ENCODE results near the gene ST6GALNAC4.

The ST6GALNAC4 gene

DNA sequence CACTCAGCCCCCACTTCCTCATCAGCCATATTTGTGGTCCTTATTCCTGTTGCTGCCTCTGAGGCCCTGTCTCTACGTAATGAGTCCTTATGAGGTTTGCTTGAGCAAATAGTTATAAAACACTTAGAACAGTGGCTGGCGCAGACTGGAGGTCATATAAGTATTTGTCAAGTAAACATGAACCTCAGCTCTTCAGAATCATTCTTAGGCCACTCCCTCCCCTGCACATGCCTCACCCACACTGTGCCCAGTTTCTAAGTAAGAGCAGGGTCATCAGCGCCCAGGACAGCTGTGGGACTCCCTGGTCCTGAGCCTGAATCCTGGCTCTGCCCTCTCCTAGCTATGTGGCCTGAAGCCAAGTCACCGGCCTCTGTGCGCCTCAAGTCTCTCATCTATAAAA lies 4.0 kb downstream of the ST6GALNAC4 start:
- H3K4me3 ChIP-seq (ENCODE audit: low read depth, low read length): no peak overlapping the region
- TF ChIP-seq, protein P1, sequence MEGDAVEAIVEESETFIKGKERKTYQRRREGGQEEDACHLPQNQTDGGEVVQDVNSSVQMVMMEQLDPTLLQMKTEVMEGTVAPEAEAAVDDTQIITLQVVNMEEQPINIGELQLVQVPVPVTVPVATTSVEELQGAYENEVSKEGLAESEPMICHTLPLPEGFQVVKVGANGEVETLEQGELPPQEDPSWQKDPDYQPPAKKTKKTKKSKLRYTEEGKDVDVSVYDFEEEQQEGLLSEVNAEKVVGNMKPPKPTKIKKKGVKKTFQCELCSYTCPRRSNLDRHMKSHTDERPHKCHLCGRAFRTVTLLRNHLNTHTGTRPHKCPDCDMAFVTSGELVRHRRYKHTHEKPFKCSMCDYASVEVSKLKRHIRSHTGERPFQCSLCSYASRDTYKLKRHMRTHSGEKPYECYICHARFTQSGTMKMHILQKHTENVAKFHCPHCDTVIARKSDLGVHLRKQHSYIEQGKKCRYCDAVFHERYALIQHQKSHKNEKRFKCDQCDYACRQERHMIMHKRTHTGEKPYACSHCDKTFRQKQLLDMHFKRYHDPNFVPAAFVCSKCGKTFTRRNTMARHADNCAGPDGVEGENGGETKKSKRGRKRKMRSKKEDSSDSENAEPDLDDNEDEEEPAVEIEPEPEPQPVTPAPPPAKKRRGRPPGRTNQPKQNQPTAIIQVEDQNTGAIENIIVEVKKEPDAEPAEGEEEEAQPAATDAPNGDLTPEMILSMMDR (IDR thresholded peaks at IDR 0.05; ENCODE audit: borderline replicate concordance, insufficient read depth, low read depth, low read length): no peak

DNA sequence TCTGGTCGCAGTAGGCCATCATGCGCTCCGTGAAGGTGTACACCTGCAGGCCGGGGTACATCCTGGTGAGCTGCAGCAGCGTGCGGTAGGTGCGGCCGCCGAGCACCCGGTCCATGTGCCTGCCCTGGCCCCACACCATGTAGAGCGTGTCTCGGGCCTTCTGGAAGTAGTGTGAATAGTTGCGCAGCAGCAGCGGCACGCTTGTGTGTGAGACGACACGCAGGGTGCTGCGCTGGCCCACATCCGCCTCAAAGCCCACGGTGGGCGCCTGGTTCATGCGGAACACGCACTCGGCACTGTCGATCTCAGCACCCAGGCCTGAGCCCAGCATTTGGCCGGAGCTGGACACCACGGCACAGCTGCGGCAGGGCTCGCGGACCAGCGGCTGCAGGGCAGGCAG lies 4.5 kb downstream of the ST6GALNAC4 start:
- no peak overlapping the region for H3K4me3 ChIP-seq (ENCODE audit: low read depth, low read length)
- TF ChIP-seq, protein P1 (IDR thresholded peaks at IDR 0.05; ENCODE audit: borderline replicate concordance, insufficient read depth, low read depth, low read length): no peak

DNA sequence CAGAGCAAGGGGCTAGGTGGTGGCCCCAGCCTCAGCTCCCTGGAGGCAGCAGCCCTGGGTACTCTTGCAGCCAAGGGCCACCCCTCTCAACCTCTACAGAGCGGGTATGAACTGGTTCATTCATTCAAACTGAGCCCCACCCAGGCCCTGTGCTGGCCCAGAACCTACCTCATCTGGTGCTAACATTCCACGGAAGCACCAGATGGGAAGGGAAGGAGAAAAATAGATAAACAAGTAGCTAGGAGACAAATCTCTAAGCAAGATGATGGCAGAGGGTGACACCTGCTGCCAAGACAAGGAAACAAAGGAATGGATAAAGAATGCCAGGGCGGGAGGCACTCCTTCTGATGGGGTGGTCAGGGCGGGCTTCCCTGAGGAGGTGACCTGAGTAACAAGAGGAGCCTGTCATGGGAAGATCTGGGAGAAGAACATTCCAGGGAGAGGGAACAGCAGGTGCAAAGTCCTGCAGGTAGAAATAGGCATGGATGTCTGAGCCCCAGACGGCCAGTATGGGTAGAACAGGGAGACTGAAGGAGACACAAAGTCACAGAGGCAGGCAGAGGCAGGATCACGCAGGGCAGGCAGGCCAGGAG lies 6.1 kb downstream of the ST6GALNAC4 start:
- H3K4me3 ChIP-seq (ENCODE audit: low read depth, low read length): no peak overlapping the region
- TF ChIP-seq, protein P1 (IDR thresholded peaks at IDR 0.05; ENCODE audit: borderline replicate concordance, insufficient read depth, low read depth, low read length): no peak

DNA sequence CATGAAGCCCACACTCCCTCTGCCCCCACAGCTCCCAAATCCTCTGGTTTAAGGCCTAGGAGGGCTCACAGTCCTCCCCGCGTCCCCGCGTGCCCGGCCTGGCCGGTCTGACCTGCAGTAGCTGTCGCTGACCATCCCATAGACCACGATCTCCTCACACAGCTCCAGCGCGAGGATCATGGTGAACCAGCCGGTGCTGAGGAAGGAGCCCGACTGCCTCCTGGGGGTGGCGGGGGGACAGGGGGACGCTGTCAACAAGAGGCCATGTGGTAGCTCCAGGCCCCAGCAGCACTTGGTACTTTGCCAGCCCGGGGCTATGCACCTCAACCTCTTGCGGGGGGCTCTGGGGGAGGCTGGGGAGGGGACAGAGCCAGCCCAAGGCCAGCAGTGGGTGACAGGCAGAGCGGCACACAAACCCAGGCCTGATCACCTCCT lies 7.0 kb downstream of the ST6GALNAC4 start:
- no peak overlapping the region for H3K4me3 ChIP-seq (ENCODE audit: low read depth, low read length)
- TF ChIP-seq, protein P1 (IDR thresholded peaks at IDR 0.05; ENCODE audit: borderline replicate concordance, insufficient read depth, low read depth, low read length): no peak

DNA sequence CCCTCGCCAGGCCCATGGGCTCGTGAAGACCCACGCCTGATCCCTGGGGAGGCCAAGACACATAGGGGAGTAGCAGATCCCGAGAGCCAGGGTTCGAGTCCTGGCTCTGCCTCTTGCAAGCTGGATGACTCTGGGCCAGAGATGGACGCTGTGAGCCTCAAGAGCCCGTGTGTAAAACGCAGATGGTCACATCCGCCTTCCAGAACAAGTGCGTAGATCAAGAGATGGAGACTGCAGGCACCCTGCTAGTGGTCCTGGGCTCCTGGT lies 8.2 kb downstream of the ST6GALNAC4 start:
- TF ChIP-seq, protein P1 (IDR thresholded peaks at IDR 0.05; ENCODE audit: borderline replicate concordance, insufficient read depth, low read depth, low read length): no peak
- H3K4me3 ChIP-seq (ENCODE audit: low read depth, low read length): no peak overlapping the region

DNA sequence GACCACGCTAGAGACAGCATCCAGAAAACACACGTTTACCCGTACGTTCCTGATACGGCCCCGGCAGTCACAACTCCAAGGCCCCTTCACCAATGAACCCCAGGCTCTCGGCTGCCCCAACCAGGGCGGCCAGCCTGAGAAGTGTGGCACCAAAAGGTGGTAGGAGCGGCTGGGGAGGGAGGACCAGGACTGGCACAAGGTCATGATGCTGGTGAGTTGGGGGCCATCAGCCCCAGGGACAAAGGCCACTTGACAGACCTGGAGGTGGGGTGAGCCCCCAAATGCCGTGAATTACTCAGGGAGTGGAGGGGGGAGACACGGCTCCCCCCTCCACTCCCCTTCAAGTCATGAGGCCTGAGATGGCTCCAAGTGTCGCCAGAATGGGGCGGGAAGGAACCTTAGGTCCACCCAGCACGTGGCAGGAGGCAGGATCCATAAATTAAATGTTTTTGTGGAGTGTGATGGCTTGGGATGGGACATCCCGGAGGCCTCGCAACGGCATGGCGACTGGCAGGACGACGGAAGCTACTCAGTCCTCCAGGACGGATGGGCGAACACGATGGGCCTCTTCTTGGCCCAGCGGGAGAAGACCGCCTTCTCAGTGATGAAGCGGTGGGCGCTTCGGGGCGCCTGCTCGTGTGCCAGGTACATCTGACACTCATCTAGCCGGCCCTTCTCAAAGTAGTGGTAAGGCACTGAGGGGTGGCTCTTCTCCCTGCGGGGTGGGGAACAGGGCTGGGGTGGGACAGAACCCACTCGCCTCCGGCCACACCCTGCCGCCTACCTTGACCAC lies 8.8 kb downstream of the ST6GALNAC4 start:
- TF ChIP-seq, protein P1 (IDR thresholded peaks at IDR 0.05; ENCODE audit: borderline replicate concordance, insufficient read depth, low read depth, low read length): no peak
- H3K4me3 ChIP-seq (ENCODE audit: low read depth, low read length): no peak overlapping the region

DNA sequence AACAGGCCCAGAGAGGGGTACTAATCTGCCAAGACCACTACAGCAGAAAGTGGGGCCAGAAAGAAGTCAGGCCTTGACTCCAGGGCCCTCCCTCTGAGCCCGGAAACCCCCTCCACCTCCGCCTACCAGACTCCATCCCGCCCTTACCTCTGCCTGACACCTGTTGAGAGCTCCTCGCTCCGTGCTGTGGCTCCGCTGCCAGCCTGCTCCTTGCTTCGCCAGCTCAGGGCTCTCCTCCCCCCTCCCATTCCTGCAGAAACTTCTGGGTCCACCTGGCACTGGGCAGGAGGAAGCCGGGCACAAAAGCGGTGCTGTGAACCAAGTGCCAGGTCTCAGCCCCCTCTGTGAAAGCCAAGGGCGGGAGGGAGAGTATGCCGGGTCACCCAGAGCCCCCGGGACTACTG lies 11.1 kb downstream of the ST6GALNAC4 start:
- TF ChIP-seq, protein P1 (IDR thresholded peaks at IDR 0.05; ENCODE audit: borderline replicate concordance, insufficient read depth, low read depth, low read length): no peak
- H3K4me3 ChIP-seq (ENCODE audit: low read depth, low read length): no peak overlapping the region
